ENCODE measurements around the gene GNL2. TPM values are rescaled to one million over a fixed set of nuclear protein-coding genes. Genes with fewer than 3 reads are reported as not detected.

The GNL2 gene
- total RNA-seq, 2 experiments from 2014 or later, result 43.4 to 44.5 TPM

- intact Hi-C loops (cut with DNase I, micrococcal nuclease), result no loop called here
- H3K27me3 Mint-ChIP-seq, result no peaks in the 10 kb centered on the region
- ATAC-seq (ENCODE audit: poor library complexity) (no peak), DNase-seq (no peak)
- POLR2A ChIA-PET, result no interaction called here
- Histone ChIP-seq H3K36me3 (ENCODE audit: insufficient read depth, low read length) (peaks cover 89% of the 10 kb centered on the region), H3K27me3 (ENCODE audit: control insufficient read depth in 1 of 2, insufficient read depth in 2 of 2, low read length in 2 of 2) (no peaks in the 10 kb centered on the region), H3K27ac (ENCODE audit: low read depth in 1 of 2, low read length in 2 of 2) (no peak overlapping the region), H3K9me3 (ENCODE audit: control insufficient read depth in 1 of 2, insufficient read depth in 1 of 2, low read length in 2 of 2) (no peaks in the 10 kb centered on the region), H3K4me1 (ENCODE audit: insufficient read depth, low read length) (no peaks in the 10 kb centered on the region), H3K4me3 (ENCODE audit: low read length) (no peak overlapping the region)
- H3K4me1 Mint-ChIP-seq (ENCODE audit: low read depth), result no peaks in the 10 kb centered on the region
- peaks cover 87% of the 10 kb centered on the region for H3K36me3 Mint-ChIP-seq (ENCODE audit: low read depth)
- H3K4me3 Mint-ChIP-seq, result no peak overlapping the region
- H3K9me3 Mint-ChIP-seq, result no peaks in the 10 kb centered on the region
- CTCF ChIA-PET, result no interaction called here
- no peak overlapping the region for H3K27ac Mint-ChIP-seq
- no peak for TF ChIP-seq CTCF (IDR thresholded peaks at IDR 0.05)
Observed at GRCh38 chr1:37574834-37575480, 20.8 kb downstream of the GNL2 start.

DNA sequence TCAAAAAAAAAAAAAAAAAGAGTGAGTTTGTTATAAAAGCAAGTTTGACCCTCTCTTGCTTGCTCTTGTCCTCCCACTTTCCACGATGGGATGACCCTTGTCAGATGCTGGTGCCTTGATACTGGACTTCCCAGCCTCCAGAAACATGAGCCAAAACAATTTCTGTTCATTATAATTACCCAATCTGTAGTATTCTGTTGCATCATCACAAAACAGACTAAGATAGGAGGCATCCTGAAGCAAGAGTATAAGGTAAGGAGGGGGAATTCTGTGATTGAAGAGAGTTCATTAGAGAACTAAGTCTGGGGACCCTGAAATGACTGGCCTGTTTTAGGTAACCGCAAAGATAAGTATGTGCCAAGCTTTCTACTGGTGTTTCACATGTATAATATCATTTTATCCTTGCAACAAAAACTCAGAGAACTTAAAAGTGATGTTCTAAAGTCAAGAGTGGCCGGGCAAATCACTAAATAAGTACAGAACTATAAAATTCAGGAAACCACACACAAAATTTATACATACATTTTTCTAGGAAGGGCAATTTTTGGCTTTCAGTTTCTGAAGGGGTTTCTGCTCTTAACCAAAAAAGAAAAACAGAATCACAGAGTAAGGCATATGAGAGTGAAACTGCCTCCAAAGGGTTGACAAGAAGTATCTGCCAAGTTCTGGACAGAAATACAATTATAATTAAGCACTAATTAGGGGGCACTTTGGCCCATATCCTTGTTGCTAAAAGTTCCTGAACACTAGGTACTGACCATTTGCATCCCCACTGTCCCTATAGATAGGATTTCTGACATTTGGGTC, 25.0 kb downstream of the GNL2 start:
- no peak for ATAC-seq (ENCODE audit: poor library complexity)
- Histone ChIP-seq H3K27ac (ENCODE audit: low read depth in 1 of 2, low read length in 2 of 2) (no peak overlapping the region), H3K4me3 (ENCODE audit: low read length) (no peak overlapping the region), H3K36me3 (ENCODE audit: insufficient read depth, low read length) (peaks cover 96% of the 10 kb centered on the region), H3K4me1 (ENCODE audit: insufficient read depth, low read length) (no peaks in the 10 kb centered on the region), H3K27me3 (ENCODE audit: control insufficient read depth in 1 of 2, insufficient read depth in 2 of 2, low read length in 2 of 2) (no peaks in the 10 kb centered on the region), H3K9me3 (ENCODE audit: control insufficient read depth in 1 of 2, insufficient read depth in 1 of 2, low read length in 2 of 2) (no peaks in the 10 kb centered on the region)
- Mint-ChIP-seq H3K4me3 (no peak overlapping the region), H3K36me3 (ENCODE audit: low read depth) (peaks cover 96% of the 10 kb centered on the region), H3K4me1 (ENCODE audit: low read depth) (no peaks in the 10 kb centered on the region), H3K9me3 (no peaks in the 10 kb centered on the region), H3K27ac (no peak overlapping the region), H3K27me3 (no peaks in the 10 kb centered on the region)
- POLR2A ChIA-PET, result no interaction called here
- CTCF ChIA-PET, result no interaction called here
- no peak for TF ChIP-seq CTCF (IDR thresholded peaks at IDR 0.05)
- intact Hi-C loops (cut with DNase I, micrococcal nuclease), result no loop called here
- DNase-seq, result no peak

GRCh38 chr1:37567023-37567422, 28.7 kb downstream of the GNL2 start:
- Mint-ChIP-seq H3K36me3 (ENCODE audit: low read depth) (peaks cover 77% of the 10 kb centered on the region), H3K27me3 (no peaks in the 10 kb centered on the region), H3K4me3 (no peak overlapping the region), H3K27ac (no peak overlapping the region), H3K4me1 (ENCODE audit: low read depth) (no peaks in the 10 kb centered on the region), H3K9me3 (no peaks in the 10 kb centered on the region)
- H3K4me1 ChIP-seq (ENCODE audit: insufficient read depth, low read length), result no peaks in the 10 kb centered on the region
- DNase-seq (no peak), ATAC-seq (ENCODE audit: poor library complexity) (no peak)
- intact Hi-C loops (cut with DNase I, micrococcal nuclease), result no loop called here
- TF ChIP-seq CTCF (IDR thresholded peaks at IDR 0.05), result no peak
- H3K4me3 ChIP-seq (ENCODE audit: low read length), result no peak overlapping the region
- peaks cover 72% of the 10 kb centered on the region for H3K36me3 ChIP-seq (ENCODE audit: insufficient read depth, low read length)
- CTCF ChIA-PET, result no interaction called here
- no peaks in the 10 kb centered on the region for H3K9me3 ChIP-seq (ENCODE audit: control insufficient read depth in 1 of 2, insufficient read depth in 1 of 2, low read length in 2 of 2)
- H3K27ac ChIP-seq (ENCODE audit: low read depth in 1 of 2, low read length in 2 of 2), result no peak overlapping the region
- POLR2A ChIA-PET, result no interaction called here
- no peaks in the 10 kb centered on the region for H3K27me3 ChIP-seq (ENCODE audit: control insufficient read depth in 1 of 2, insufficient read depth in 2 of 2, low read length in 2 of 2)
